Measurements from ENCODE around the gene PCOLCE2.
"Not testable (repeated sequence)": the region's sequence is repeated elsewhere in the genome, so short reads cannot be mapped to it uniquely, and the experiment has no call there.

The PCOLCE2 gene

DNA sequence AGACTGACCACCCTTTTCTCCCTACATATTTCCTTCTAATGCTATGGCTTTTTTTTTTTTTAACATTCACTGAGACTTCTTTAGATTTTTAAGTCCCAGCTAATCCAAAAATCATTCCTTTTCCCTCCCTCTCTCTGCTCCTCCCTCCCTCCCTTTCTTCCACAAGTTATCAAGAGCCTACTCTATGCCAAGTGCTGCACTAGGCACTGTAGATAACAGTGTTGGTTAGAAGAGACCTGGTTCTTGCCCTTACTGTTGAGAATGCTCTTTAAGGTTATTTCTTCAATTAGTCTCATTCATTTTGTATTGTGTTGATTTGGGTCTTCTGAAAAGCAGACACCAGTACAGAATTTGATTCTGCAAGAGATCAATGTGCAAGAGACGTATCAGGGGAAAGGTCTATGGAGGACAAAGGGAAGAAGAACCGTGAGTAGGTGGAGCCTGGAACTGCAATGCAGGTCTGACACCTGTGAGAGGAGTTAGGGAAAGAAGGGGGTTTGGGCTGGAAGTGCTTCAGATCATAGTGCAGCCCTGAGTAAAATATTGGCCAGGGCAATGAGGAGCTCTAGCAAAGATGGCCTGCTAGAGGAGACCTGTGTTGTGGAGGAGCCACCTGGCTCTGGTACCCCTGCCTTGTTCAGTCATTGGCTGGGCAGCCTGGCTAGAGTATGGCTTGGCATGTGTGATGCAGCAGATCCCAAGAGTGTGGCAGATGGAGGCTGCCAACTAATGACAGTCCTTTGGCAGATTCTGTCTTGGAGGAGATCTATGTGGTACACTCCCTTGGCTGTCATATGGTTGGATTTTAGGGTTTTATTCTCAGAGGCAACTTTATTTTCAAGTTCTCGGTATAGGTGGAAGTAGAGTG is 9.7 kb upstream of the PCOLCE2 start:
- DNase-seq (ENCODE audit: low read depth in 3 of 3): no peak

DNA sequence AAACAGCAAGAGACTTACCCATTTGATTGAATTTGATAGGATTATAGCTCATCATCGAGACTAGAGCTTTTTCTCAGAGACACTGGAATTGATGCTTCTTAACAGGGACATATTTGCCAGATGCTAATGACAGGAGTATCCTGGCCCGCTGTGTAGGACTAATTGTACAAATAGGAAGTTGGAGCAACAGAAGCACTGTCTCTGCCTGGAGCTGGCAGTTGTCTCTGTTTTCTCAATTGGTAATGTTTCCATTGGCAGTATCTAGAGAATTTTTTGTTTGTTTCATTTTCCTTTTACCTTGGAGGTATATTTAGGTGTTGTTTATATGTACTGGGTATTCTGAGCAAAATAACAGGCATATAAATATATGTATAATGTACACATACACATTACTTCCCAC is 8.9 kb upstream of the PCOLCE2 start:
- DNase-seq (ENCODE audit: low read depth in 3 of 3): no peak

DNA sequence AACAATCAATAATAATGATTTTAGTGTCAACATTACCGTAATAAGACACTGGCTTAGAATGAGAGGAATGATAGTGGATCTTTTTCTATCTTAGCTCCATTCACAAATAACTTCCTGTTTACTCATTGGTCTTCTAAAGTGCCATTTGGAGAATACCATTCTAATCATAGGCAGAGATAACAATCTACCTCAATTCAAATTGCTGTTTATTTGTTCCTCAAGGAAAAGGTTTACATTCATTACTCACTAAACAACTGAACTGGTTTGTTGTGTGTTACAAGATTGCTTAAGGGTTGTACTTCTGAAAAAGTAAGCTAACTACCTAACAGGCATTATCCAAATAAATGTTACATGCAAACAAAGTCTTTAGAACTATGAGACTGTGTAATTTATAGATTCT is 8.1 kb upstream of the PCOLCE2 start:
- no peak for DNase-seq (ENCODE audit: low read depth in 3 of 3)

DNA sequence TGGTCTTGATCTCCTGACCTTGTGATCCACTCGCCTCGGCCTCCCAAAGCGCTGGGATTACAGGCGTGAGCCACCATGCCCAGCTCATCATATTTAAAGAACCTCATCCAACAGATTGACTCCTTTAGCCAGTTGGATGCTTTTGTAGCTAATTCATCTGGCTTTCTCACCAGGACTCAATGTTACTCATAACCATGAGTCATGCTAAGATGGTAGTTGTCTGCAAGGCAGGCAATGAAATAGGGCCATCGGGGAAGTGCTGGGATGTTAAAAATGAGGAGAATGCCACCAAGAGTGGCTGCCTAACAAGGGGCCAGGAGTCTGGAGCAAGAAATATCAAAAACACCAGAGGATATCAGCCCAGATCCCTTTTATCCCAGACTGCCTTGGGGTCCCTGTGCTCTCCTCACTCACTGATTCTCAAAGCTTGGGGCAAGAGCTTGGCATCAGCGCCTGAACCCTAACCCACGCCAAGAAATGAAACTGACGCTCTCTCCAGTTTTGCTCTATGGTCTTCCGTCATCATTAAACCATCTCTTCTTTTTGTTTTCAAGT is 7.4 kb upstream of the PCOLCE2 start:
- no peak for DNase-seq (ENCODE audit: low read depth in 3 of 3)

DNA sequence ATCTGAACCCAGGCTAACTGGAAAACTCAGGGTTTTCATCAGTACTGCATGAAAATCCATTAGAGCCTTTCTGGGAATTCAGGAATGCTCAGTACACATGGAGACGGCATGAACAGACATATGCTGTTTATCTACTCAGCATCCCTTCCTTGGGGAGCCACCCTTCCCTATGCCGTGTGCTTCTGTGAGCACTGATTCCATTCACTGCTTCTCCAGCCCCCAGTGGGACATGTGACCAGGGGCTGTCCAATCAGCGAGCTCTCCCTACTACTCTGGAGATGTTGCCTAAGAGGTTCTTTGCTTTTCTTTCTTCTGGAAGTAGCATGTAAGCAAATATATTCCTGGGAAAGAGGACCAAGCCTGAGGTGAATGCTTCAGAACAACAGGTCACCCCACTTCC is 5.6 kb upstream of the PCOLCE2 start:
- no peak for DNase-seq (ENCODE audit: low read depth in 3 of 3)

DNA sequence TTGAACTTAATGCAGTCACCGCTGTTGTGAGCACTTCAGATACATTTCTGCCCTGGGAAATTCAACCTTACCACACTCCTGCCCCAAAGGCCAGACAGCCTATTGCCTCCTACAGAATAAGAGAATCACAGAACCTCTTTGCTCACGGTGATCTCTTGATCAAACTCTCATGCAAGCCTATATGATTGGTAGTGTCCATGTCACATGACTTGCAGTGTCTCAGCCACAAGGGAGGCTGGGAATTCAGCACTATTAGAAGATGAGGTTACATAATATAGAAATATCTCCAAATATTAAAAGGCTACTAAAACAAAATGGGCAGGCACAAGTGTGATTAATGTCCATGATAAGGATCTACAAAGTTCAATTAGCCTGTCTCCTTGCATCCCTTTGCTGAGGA is 3.8 kb upstream of the PCOLCE2 start:
- no peak for DNase-seq (ENCODE audit: low read depth in 3 of 3)

DNA sequence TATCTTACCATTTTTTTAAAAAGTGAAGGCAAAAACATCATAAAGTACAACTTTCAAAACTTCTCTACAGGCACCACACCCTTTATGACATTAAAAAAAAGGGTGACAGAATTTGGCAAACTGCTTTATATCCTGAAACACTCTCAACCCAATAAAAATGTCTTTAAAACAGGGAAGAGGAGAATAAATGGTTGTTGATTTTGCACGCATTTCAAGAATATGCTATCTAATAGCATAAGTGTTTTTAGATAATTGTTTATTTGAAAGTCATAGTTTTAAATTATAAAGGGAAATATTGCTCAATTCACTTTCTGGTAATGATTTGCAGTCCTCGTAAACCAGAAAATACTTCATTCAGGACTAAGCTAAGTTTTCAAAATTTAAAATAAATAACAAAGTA is 1.7 kb upstream of the PCOLCE2 start:
- DNase-seq (ENCODE audit: low read depth in 3 of 3): no peak

DNA sequence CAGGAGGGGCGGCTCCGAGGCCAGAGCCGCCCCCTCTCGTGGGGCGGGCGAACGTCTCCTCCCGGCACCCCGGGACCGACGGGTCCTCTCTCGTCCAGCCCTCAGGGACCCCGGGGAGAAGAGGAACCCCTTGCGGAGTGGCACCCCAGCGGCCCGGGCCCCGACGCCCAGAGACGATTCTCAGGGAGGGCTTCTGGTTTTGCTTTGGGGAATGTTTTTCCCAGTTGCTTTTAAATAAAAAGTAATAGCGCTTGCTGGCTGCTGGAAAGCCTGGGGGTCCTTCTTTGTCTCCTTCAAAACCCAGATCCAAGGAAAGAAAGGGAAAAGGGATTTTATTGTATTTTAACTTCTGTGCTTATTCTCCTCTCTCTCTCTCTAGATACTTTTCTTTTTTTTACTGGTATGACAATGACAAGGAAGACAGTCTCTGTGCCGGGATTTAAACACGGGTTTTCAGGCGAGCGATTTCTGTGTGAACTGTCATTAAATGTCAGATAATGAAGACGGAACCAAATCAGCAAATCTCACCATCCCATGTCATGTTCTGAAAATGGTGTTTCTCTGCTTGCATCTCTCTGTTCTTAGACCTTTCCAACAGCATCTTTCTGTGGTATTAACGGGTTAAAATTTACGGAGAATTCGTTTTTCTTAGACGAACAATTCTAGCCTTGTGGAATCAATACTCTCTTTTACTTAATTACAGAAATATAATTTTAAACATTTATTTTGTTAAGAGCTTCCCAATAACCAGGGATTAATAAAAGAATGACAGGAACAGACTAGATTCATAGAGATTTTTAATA is 530 bp upstream of the PCOLCE2 start:
- DNase-seq (ENCODE audit: low read depth in 3 of 3): no peak

DNA sequence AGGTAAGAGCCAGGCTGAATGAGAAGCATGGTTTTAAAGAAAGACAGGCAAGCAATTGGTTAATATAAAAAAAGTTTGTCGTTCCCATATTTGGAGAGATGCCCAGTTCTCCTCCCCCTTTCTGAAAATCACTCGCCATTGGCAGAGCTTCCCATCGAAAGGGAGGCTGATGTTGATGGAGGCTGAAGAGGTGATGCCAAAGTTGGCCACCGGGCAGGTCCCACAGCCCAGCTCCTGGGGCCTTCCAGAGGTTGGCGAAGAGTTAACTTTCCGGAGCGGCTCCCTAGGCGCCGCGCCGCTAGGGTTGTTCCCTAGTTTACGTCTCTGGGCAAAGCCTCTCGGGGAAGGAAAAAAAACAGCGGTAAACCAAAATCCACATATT is 793 bp downstream of the PCOLCE2 start:
- DNase-seq (ENCODE audit: low read depth in 3 of 3): no peak

DNA sequence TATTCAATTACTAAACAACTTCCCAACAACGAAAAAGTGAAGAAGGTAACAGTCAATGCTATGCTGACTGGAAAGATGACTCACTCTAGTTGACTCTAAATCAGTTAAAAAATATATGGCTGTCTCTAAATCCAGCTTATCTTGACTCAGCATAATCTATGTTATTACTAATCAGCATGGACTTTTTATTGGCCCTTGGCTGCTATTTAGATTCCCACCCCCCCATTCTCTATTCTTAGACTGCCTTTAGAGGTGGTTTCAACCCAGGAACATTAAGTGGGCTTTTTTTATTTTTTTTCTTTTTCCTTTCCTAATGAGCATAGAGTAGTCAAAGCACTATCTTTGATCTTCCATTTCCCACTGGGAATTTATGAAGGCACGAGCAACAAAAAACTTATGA is 1.9 kb downstream of the PCOLCE2 start:
- no peak for DNase-seq (ENCODE audit: low read depth in 3 of 3)

DNA sequence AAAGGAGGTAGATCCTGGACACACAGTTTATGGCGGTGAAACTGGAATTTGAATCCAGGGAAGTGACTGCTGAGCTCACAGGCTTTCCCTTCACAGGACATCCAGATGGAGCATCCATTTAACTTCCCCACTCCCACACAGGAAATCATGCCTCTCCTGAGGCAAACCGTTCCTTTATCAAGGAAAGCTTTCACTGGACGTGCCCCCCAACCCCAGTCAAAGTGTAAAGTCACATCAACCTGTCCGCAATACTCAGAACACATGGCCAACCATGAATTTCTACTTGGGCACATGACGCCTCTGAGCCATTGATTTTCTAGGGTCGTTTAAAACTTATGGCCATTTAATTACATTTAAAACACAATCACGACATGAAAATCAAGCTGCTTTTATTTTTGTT is 2.9 kb downstream of the PCOLCE2 start:
- DNase-seq (ENCODE audit: low read depth in 3 of 3): no peak

DNA sequence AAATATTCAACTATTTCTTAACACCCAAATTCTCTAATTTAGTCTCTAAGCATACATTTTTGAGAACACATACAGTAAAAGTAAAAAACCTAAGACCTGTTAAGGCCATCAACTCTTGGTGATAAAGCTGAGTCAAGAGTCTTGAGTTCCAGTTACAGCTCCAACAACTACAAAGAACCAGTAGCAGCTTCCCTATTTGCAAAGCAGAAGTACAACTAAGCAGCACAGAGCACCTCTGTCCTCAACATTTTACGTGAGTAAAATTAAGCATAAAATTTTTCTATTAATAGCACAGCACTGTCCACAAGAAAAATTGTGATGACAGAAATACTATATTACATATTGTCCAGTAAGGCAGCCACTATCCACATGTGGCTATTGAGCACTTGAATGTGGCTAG is 4.4 kb downstream of the PCOLCE2 start:
- DNase-seq (ENCODE audit: low read depth in 3 of 3): no peak

DNA sequence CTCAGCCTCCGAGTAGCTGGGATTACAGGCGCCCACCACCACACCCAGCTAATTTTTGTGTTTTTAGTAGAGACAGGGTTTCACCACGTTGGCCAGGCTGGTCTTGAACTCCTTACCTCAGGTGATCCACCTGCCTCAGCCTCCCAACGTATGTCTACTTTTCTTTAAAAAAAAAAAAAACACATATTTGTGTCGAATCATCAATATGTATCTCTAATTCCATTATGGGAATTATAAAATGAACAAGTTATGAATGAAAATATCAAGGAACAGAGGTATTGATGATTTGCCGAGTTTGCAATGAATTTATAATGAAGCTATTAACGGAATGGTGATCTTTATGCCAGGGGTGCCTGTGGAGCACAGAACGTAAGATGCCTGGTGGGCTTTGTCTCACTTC is 5.3 kb downstream of the PCOLCE2 start:
- not testable (repeated sequence) for DNase-seq (ENCODE audit: low read depth in 3 of 3)

DNA sequence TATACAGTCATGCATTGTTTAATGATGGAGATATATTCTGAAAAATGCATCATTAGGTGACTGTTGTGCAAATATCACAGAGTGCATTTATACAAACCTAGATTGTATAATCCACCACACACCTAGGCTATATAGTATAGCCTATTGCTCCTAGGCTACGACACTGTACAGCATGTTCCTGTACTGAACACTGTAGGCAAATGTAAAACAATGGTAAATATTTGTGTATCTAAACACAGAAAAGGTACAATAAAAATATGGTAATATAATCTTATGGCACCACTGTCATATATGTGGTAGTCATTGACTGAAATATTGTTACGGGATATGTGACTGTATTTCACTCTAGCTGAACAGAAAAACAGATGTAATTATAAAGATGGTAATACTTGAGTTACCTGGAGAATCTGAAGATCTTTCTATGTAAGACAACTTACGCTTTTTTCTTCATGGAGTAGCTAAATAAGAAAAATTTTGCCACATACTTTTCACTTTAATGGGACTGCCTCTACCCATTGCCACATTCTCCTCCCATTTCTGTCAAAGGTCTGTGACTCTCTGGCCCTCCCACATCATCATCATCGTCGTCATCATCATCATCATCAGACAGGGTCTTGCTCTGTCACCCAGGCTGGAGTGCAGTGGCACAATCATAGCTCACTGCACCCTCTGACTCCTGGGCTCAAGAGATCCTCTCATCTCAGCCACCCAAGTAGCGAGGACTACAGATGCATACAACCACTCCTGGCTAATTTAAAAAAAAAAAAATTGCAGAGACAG is 7.2 kb downstream of the PCOLCE2 start:
- no peak for DNase-seq (ENCODE audit: low read depth in 3 of 3)

DNA sequence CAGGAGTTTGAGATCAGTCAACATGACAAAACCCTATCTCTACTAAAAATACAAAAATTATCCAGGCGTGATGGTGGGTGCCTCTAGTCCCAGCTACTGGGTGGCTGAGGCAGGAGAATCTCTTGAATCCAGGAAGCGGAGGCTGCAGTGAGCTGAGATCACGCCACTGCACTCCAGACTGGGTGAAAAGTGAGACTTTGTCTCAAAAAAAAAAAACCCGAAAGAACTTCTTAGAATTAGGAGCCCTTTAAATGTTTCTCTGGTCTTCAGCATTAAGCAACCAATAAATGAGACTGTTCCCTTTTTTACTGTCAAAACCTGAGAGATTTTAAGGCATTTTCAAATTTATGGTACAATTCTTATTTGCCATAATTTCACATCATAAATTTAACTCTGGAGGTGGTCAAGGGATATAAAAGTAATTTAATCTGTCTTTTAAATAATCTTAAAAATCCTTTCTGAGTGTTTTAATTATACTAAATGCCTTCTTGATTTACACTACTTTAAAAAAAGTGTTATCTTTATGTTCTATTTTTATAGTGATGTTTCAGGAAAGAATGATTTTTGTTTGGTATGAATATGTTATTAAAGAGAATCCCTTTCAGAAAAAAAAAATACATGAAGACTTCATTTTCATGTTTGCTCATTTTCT is 10.1 kb downstream of the PCOLCE2 start:
- no peak for DNase-seq (ENCODE audit: low read depth in 3 of 3)

DNA sequence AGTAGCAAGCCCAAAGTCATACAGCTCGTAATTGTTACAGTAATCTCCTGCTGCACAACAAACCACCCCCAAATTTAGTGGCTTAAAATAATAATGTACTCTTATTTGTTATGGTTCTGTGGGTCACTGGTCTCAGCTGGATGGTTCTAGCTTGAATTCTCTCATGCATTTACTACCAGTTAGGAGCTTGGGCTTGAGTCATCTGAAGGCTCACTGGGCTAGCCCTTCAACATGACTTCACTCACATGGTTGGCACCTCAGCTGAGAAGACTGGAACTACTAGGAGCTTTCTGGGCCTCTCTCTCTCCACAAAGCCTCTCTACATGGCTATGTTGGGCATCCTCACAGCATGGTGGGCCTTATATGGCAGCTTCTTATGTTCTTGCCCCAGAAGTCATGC is 12.5 kb downstream of the PCOLCE2 start:
- DNase-seq (ENCODE audit: low read depth in 3 of 3): no peak

DNA sequence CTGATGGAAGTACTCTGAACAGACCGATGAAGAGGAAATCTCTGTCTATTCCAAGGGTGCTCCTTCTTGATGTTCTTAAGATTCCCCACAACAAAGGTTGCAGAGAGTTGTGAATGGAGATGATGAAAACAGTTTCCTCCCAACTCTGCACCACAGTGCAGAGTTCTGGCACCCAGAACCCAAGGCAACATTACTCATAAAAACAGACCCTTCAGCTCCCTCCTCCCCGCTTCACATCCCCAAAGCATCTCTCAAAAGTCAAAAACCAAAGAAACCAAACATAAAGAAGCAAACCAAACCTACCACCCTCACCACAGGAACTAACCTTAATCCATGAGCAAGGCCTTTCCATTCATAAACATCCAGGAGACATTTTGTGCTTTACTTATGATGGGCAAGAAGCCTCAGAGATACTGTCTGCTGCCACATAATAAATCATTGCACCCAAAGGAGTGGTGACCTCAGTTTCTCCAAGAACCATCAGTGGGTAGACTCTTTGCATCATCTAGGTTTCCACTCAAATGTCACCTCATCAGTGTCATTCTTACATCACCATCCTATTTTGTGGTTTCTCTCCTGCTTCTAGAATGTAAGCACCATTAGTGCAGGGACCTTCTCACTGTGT is 13.2 kb downstream of the PCOLCE2 start:
- DNase-seq (ENCODE audit: low read depth in 3 of 3): no peak

DNA sequence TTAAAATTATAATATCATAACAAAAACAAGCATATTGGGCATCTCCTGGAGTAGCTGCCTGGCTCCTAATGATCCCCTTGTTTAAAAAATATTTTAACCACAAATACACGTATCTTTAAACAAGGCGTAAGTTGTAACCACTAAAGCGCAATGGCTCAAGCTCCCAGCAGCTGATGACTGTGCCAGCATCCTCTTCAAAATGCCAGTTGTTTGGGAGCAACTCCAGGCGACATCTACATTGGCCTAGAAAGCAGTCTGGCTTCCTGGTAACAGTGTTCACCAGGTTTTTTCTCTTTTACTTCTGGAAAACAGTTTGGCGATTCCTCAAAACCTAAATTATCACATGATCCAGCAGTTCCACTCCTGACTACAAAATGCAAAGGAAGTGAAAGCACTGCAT is 13.8 kb downstream of the PCOLCE2 start:
- DNase-seq (ENCODE audit: low read depth in 3 of 3): no peak

DNA sequence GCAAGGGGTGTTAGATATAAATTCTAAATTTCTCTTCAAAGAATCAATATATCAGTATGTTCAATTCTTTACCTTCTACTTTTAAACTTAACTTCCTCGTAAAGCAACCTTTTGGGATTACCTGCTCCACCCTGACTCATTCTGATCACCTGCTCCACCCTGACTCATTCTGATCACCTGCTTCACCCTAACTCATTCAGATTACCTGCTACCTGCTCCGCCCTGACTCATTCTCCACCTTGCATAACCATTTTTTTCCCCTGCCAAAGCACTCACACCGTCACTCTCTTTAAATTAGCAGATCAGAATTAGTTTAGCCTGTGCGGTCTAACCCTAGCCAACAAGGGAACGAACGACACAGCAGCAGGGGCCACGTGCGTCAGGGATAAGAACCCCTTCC is 20.5 kb downstream of the PCOLCE2 start:
- not testable (repeated sequence) for DNase-seq (ENCODE audit: low read depth in 3 of 3)

DNA sequence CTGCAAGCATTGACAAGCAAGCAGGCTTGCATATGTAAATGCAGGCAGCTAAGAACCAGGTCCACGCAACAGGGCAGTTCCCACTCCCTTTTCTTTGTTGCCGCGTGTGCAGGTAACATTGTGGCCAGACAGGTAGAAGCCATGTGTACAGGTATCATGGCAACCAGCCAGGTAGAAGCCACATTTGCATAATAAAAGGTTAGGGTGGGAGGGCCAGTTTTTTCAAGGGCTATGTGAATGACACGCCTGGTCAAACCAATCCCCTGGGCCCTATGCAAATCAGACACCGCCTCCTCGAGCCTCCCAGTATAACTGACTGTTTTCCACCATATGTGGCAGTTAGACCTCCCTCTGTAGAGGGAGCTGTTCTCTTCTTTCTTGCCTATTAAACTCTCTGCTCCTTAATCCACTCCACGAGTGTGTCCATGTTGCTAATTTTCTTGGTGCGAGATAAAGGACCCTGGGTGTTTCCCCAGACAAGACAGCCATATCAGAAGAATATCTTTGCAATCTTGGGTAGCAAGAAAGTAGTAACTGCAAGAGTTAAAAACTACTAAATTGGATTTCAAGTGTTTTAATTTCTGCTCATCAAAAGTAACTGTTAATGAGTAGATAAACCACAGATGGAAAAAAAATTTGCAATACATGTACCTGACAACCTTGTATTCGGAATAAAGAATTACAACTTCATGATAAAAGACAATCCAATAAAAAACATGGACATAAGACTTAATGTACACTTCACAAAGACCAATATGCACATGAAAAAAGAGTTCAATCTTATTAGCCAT is 21.8 kb downstream of the PCOLCE2 start:
- DNase-seq (ENCODE audit: low read depth in 3 of 3): no peak
